ENCODE results near the gene FAM20B.

GRCh38 chr1:179029321-179029759, 3.6 kb downstream of the FAM20B start:
- TF ChIP-seq TAF1 (IDR thresholded peaks at IDR 0.05; ENCODE audit: borderline replicate concordance, insufficient read depth, low read length) = no peak
- TF ChIP-seq REST (IDR thresholded peaks at IDR 0.05; ENCODE audit: insufficient read depth in 1 of 2, low read depth in 2 of 2, low read length in 2 of 2) = no peak
- TF ChIP-seq POLR2AphosphoS5 (IDR thresholded peaks at IDR 0.05; ENCODE audit: low read depth, low read length) = no peak
- TF ChIP-seq FOXP2 (optimal IDR thresholded peaks at IDR 0.05; ENCODE audit: borderline replicate concordance, extremely low read depth, extremely low read length, insufficient read depth) = no peak
